DMS153 treated with DMSO at 0.1 percent for 48 hours (cell line): ENCODE data around the gene SAE1.
A peak's percentile ranks its signal among the peaks of the same experiment; 100 is the strongest.
"Not testable (repeated sequence)": the region's sequence is repeated elsewhere in the genome, so short reads cannot be mapped to it uniquely, and the experiment has no call there.

Experiments
- DNase-seq: peaks from one replicate; lab custom pipeline; 2025; ENCODE audit not compliant: unreplicated experiment; lab: John Stamatoyannopoulos, UW

SAE1 gene

GRCh38 chr19:47130589-47131227, at the start of gene SAE1:
TSS of gene SAE1 (plus strand) at chr19:47130835. CDS start at chr19:47130931, 96 bp downstream.
- DNase-seq: peak; percentile 85

GRCh38 chr19:47081095-47081494, 49.5 kb upstream of the SAE1 start:
- DNase-seq: no peak

GRCh38 chr19:47082493-47082892, 48.1 kb upstream of the SAE1 start:
- DNase-seq: no peak

- no peak for DNase-seq
Observed at GRCh38 chr19:47084879-47085439, 45.7 kb upstream of the SAE1 start.

- DNase-seq: no peak
Observed at GRCh38 chr19:47086280-47086679, 44.4 kb upstream of the SAE1 start.

- no peak for DNase-seq
Observed at GRCh38 chr19:47089767-47090350, 40.8 kb upstream of the SAE1 start.

GRCh38 chr19:47093254-47093653, 37.4 kb upstream of the SAE1 start:
- no peak for DNase-seq

- no peak for DNase-seq
Observed at GRCh38 chr19:47093841-47094240, 36.8 kb upstream of the SAE1 start.

GRCh38 chr19:47094557-47095475, 35.8 kb upstream of the SAE1 start:
- no peak for DNase-seq

GRCh38 chr19:47095476-47096099, 35.0 kb upstream of the SAE1 start:
- no peak for DNase-seq

GRCh38 chr19:47096100-47096704, 34.4 kb upstream of the SAE1 start:
- peak; percentile 2 for DNase-seq

- DNase-seq: no peak
Observed at GRCh38 chr19:47096721-47097120, 33.9 kb upstream of the SAE1 start.

GRCh38 chr19:47097396-47098201, 33.0 kb upstream of the SAE1 start:
- no peak for DNase-seq

- DNase-seq: no peak
Observed at GRCh38 chr19:47098608-47099007, 32.0 kb upstream of the SAE1 start.

- no peak for DNase-seq
Observed at GRCh38 chr19:47099576-47100050, 31.0 kb upstream of the SAE1 start.

GRCh38 chr19:47100290-47100689, 30.3 kb upstream of the SAE1 start:
- DNase-seq: no peak

GRCh38 chr19:47101116-47101515, 29.5 kb upstream of the SAE1 start:
- DNase-seq: not testable (repeated sequence)

GRCh38 chr19:47102346-47103060, 28.1 kb upstream of the SAE1 start:
- DNase-seq: no peak

- DNase-seq: no peak
Observed at GRCh38 chr19:47104680-47105079, 26.0 kb upstream of the SAE1 start.
